ENCODE measurements around the gene REEP6. TPM values are rescaled to one million over a fixed set of nuclear protein-coding genes. Genes with fewer than 3 reads are reported as not detected.

REEP6 gene
- total and polyA plus RNA-seq, 4 donors, result 3.3 to 13.3 (median 8.8) TPM

DNA sequence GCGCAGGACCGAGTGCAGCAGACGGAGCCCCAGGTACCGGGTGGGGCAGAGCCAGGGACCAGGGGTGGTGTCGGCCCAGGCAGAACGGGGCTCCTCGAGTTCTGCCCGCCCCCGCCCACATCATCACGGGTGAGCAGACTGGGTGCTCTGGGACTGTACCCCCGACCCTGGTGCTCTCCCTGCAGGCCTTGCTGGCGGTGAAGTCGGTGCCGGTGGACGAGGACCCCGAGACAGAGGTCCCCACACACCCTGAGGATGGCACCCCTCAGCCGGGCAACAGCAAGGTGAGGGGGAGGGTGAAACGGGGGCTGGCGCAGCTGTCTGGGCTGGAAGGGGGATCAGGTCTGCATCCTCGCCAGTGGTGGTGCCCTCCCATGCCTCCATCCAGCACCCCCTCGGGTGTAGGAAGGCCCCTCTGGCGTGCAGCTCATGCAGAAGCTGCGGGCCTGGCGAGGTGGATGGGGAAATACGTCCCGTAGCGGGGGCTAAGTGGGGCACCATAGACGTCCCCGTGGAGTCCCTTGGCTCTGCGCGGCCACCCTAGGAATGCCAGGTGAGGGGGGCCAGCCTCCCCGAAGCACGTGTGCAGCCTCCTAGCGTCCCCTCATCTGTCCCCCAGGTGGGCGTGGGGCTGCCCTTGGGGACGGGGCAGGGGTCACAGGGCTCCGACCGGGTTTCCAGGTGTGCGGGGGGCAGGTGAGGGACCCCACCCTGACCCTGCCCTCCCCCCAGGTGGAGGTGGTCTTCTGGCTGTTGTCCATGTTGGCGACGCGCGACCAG is 34.7 kb upstream of the REEP6 start:
- WGBS (ENCODE audit: insufficient coverage), result 67% methylated on average over 33 of the region's 43 CpGs
- Histone ChIP-seq H3K36me3 (ENCODE audit: control insufficient read depth, insufficient read depth, low read length) (peaks cover 97% of the 10 kb centered on the region), H3K27me3 (ENCODE audit: control insufficient read depth, insufficient read depth, low read length) (no peaks in the 10 kb centered on the region), H3K4me3 (ENCODE audit: low read depth, low read length) (no peak overlapping the region), H3K4me1 (ENCODE audit: control insufficient read depth, insufficient read depth, low read length) (peaks cover 64% of the 10 kb centered on the region), H3K9me3 (ENCODE audit: control insufficient read depth, insufficient read depth, low read length) (no peaks in the 10 kb centered on the region), H3K27ac (ENCODE audit: low read depth, low read length) (no peak overlapping the region)
- DNase-seq (ENCODE audit: low read depth in 4 of 6, low spot score in 6 of 6), result no peak

DNA sequence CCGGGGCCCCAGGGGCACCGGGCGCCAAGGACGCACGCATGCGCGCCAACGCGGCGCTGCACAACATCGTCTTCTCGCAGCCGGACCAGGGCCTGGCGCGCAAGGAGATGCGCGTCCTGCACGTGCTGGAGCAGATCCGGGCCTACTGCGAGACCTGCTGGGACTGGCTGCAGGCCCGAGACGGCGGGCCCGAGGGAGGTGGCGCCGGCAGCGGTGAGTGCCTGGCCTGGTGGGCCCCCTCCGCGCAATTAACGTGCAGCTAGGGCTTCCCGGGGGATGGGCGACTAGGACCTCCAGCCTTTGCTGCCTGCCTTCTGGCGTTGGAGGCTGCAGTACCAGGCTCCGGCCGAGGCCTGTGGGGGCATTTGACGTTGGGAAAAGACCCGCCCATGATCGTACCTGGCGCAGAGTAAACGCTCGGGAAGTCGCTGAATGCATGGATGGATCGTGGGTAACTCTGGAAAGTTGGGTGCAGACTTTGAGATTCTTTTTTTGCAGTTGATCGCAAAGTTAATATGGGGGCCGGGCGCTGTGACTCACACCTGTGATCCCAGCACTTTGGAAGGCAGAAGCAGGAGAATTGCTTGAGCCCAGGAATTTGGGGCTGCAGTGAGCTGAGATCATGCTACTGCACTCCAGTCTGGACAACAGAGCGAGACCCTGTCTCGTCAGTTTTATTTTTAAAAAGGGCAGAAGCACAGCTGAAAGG is 33.8 kb upstream of the REEP6 start:
- Histone ChIP-seq H3K4me3 (ENCODE audit: low read depth, low read length) (no peak overlapping the region), H3K9me3 (ENCODE audit: control insufficient read depth, insufficient read depth, low read length) (no peaks in the 10 kb centered on the region), H3K27ac (ENCODE audit: low read depth, low read length) (peak overlapping the region; percentile 25), H3K4me1 (ENCODE audit: control insufficient read depth, insufficient read depth, low read length) (peaks cover 56% of the 10 kb centered on the region), H3K36me3 (ENCODE audit: control insufficient read depth, insufficient read depth, low read length) (peaks cover 100% of the 10 kb centered on the region), H3K27me3 (ENCODE audit: control insufficient read depth, insufficient read depth, low read length) (no peaks in the 10 kb centered on the region)
- WGBS (ENCODE audit: insufficient coverage), result 57% methylated on average over 48 of the region's 48 CpGs
- no peak for DNase-seq (ENCODE audit: low read depth in 4 of 6, low spot score in 6 of 6)

GRCh38 chr19:1457892-1458291 is 33.1 kb upstream of the REEP6 start:
- DNase-seq (ENCODE audit: low read depth in 4 of 6, low spot score in 6 of 6), result no peak
- WGBS (ENCODE audit: insufficient coverage), result 92% methylated on average over 14 of the region's 16 CpGs
- peaks cover 98% of the 10 kb centered on the region for H3K36me3 ChIP-seq (ENCODE audit: control insufficient read depth, insufficient read depth, low read length)
- no peak overlapping the region for H3K4me3 ChIP-seq (ENCODE audit: low read depth, low read length)
- H3K27me3 ChIP-seq (ENCODE audit: control insufficient read depth, insufficient read depth, low read length), result no peaks in the 10 kb centered on the region
- H3K9me3 ChIP-seq (ENCODE audit: control insufficient read depth, insufficient read depth, low read length), result no peaks in the 10 kb centered on the region
- no peak overlapping the region for H3K27ac ChIP-seq (ENCODE audit: low read depth, low read length)
- peaks cover 48% of the 10 kb centered on the region for H3K4me1 ChIP-seq (ENCODE audit: control insufficient read depth, insufficient read depth, low read length)

- H3K36me3 ChIP-seq (ENCODE audit: control insufficient read depth, insufficient read depth, low read length), result peaks cover 90% of the 10 kb centered on the region
- H3K4me1 ChIP-seq (ENCODE audit: control insufficient read depth, insufficient read depth, low read length), result peaks cover 33% of the 10 kb centered on the region
- H3K4me3 ChIP-seq (ENCODE audit: low read depth, low read length), result no peak overlapping the region
- no peak for DNase-seq (ENCODE audit: low read depth in 4 of 6, low spot score in 6 of 6)
- no peaks in the 10 kb centered on the region for H3K9me3 ChIP-seq (ENCODE audit: control insufficient read depth, insufficient read depth, low read length)
- WGBS (ENCODE audit: insufficient coverage), result 95% methylated on average over 2 of the region's 9 CpGs
- H3K27ac ChIP-seq (ENCODE audit: low read depth, low read length), result no peak overlapping the region
- no peaks in the 10 kb centered on the region for H3K27me3 ChIP-seq (ENCODE audit: control insufficient read depth, insufficient read depth, low read length)
Observed at GRCh38 chr19:1459479-1459878, 31.5 kb upstream of the REEP6 start.

DNA sequence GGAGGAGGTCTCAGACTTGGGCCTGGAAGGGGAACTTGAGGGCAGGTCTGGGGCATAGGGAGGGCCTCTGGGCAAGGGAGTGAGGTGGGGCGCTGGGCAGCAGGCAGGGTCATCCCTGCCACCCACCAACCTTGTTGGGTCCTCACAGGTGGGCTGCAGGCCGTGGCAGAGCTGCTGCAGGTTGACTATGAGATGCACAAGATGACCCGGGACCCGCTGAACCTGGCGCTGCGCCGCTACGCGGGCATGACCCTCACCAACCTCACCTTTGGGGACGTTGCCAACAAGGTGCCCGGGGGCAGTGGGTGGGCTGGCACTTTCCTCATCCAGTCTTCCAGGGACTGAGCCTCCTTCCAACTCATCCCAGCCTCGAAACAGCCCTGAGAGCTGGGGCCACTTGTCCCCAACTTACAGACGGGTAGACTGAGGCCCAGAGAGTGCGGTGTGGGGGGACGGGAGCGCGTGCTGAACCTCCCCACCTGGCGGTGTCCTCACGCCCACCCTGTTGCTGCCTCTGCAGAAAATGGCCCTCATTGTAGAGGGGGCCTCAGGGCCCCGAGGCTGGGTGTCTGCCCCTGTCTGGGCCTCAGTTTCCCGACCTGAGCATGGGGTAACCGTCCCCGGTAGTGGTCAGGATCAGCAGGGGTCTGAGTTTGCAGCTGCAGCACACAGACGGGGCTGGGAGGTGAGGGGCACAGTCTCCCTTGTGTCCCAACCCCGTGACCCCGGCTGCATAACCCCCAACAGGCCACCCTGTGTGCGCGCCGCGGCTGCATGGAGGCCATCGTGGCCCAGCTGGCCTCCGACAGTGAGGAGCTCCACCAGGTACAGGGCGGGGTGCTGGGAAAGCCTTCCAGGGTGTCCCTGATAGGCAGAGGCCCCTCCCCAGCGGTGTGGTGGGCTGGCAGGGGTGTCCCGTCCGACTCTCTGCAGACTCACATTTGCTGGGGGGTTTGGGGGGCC is 30.7 kb upstream of the REEP6 start:
- DNase-seq (ENCODE audit: low read depth in 4 of 6, low spot score in 6 of 6), result no peak
- Histone ChIP-seq H3K4me3 (ENCODE audit: low read depth, low read length) (no peak overlapping the region), H3K4me1 (ENCODE audit: control insufficient read depth, insufficient read depth, low read length) (peaks cover 24% of the 10 kb centered on the region), H3K9me3 (ENCODE audit: control insufficient read depth, insufficient read depth, low read length) (no peaks in the 10 kb centered on the region), H3K27ac (ENCODE audit: low read depth, low read length) (no peak overlapping the region), H3K27me3 (ENCODE audit: control insufficient read depth, insufficient read depth, low read length) (no peaks in the 10 kb centered on the region), H3K36me3 (ENCODE audit: control insufficient read depth, insufficient read depth, low read length) (peaks cover 90% of the 10 kb centered on the region)
- 94% methylated on average over 35 of the region's 36 CpGs for WGBS (ENCODE audit: insufficient coverage)

DNA sequence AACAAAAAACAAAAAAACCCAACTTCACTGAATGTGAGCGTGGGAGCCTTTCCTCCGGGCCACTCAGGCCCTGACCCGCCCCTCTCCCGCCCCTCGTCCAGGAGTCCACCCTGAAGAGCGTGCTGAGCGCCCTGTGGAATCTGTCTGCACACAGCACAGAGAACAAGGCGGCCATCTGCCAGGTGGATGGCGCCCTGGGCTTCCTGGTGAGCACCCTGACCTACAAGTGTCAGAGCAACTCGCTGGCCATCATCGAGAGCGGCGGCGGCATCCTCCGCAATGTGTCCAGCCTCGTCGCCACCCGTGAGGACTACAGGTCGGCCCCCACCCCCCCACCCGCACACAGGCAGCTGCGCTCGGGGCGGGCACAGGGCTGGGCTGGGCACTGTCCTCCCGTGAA is 29.1 kb upstream of the REEP6 start:
- H3K4me3 ChIP-seq (ENCODE audit: low read depth, low read length), result no peak overlapping the region
- H3K9me3 ChIP-seq (ENCODE audit: control insufficient read depth, insufficient read depth, low read length), result no peaks in the 10 kb centered on the region
- H3K27ac ChIP-seq (ENCODE audit: low read depth, low read length), result no peak overlapping the region
- peaks cover 18% of the 10 kb centered on the region for H3K4me1 ChIP-seq (ENCODE audit: control insufficient read depth, insufficient read depth, low read length)
- 91% methylated on average over 18 of the region's 24 CpGs for whole genome bisulfite sequencing (ENCODE audit: insufficient coverage)
- no peak for DNase-seq (ENCODE audit: low read depth in 4 of 6, low spot score in 6 of 6)
- H3K27me3 ChIP-seq (ENCODE audit: control insufficient read depth, insufficient read depth, low read length), result peaks cover 2% of the 10 kb centered on the region
- H3K36me3 ChIP-seq (ENCODE audit: control insufficient read depth, insufficient read depth, low read length), result peaks cover 90% of the 10 kb centered on the region

DNA sequence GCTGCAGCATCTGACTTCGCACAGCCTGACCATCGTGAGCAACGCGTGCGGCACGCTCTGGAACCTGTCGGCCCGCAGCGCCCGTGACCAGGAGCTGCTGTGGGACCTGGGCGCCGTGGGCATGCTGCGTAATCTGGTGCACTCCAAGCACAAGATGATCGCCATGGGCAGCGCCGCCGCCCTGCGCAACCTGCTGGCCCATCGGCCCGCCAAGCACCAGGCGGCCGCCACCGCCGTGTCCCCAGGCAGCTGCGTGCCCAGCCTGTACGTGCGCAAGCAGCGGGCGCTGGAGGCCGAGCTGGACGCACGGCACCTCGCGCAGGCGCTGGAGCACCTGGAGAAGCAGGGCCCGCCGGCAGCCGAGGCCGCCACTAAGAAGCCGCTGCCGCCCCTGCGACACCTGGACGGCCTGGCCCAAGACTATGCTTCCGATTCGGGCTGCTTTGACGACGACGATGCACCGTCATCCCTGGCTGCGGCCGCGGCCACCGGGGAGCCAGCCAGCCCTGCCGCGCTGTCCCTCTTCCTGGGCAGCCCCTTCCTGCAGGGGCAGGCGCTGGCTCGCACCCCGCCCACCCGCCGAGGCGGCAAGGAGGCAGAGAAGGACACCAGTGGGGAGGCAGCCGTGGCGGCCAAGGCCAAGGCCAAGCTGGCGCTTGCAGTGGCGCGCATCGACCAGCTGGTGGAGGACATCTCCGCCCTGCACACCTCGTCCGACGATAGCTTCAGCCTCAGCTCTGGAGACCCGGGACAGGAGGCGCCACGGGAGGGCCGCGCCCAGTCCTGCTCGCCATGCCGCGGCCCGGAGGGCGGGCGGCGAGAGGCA is 25.6 kb upstream of the REEP6 start:
- H3K27me3 ChIP-seq (ENCODE audit: control insufficient read depth, insufficient read depth, low read length), result peaks cover 10% of the 10 kb centered on the region
- H3K27ac ChIP-seq (ENCODE audit: low read depth, low read length), result no peak overlapping the region
- no peak overlapping the region for H3K4me3 ChIP-seq (ENCODE audit: low read depth, low read length)
- DNase-seq (ENCODE audit: low read depth in 4 of 6, low spot score in 6 of 6), result peak in 2 of 6 donors; percentile 41 to 47
- peaks cover 84% of the 10 kb centered on the region for H3K36me3 ChIP-seq (ENCODE audit: control insufficient read depth, insufficient read depth, low read length)
- H3K4me1 ChIP-seq (ENCODE audit: control insufficient read depth, insufficient read depth, low read length), result peaks cover 24% of the 10 kb centered on the region
- WGBS (ENCODE audit: insufficient coverage), result 58% methylated on average over 83 of the region's 83 CpGs
- H3K9me3 ChIP-seq (ENCODE audit: control insufficient read depth, insufficient read depth, low read length), result no peaks in the 10 kb centered on the region

DNA sequence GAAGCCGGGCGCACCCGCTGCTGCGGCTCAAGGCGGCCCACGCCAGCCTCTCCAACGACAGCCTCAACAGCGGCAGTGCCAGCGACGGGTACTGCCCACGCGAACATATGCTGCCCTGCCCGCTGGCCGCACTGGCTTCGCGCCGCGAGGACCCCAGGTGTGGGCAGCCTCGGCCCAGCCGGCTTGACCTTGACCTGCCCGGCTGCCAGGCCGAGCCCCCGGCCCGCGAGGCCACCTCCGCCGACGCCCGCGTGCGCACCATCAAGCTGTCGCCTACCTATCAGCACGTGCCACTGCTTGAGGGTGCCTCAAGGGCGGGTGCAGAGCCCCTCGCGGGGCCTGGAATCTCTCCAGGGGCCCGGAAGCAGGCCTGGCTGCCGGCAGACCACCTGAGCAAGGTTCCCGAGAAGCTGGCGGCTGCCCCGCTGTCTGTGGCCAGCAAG is 24.9 kb upstream of the REEP6 start:
- Histone ChIP-seq H3K4me3 (ENCODE audit: low read depth, low read length) (no peak overlapping the region), H3K9me3 (ENCODE audit: control insufficient read depth, insufficient read depth, low read length) (no peaks in the 10 kb centered on the region), H3K27me3 (ENCODE audit: control insufficient read depth, insufficient read depth, low read length) (peaks cover 15% of the 10 kb centered on the region)

More for the DNA sequence above, 24.9 kb upstream of the REEP6 start:
- H3K36me3 ChIP-seq (ENCODE audit: control insufficient read depth, insufficient read depth, low read length), result peaks cover 84% of the 10 kb centered on the region
- no peak for DNase-seq (ENCODE audit: low read depth in 4 of 6, low spot score in 6 of 6)
- no peak overlapping the region for H3K27ac ChIP-seq (ENCODE audit: low read depth, low read length)
- H3K4me1 ChIP-seq (ENCODE audit: control insufficient read depth, insufficient read depth, low read length), result peaks cover 31% of the 10 kb centered on the region
- WGBS (ENCODE audit: insufficient coverage), result 70% methylated on average over 41 of the region's 41 CpGs

Measured in spinal cord (tissue), 10 donors.